Measurements from ENCODE around the gene PSME2. TPM values are rescaled to one million over a fixed set of nuclear protein-coding genes. Genes with fewer than 3 reads are reported as not detected.

Gene PSME2
- total and polyA plus RNA-seq, 2 of the 13 experiments (the other 11 are each of a cell fraction or from before 2014, with no cell fraction given), result 332 to 716 TPM

DNA sequence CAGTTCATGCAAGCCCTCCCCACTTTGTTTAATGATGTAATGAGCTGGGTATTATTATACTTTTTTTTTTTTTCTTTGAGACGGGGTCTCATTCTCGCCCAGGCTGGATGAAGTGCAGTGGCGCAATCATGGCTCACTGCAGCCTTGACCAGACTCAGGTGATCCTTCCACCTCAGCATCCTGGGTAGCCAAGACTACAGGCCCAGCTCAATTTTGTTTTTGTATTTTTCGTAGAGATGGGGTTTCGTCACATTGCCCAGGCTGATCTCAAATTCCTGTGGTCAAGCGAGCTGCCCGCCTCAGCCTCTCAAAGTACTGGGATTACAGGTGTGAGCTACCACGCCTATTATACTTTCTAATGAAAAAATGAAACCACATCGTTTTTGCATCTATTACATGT, 36.4 kb downstream of the PSME2 start (continued):
- TF ChIP-seq, protein P1, sequence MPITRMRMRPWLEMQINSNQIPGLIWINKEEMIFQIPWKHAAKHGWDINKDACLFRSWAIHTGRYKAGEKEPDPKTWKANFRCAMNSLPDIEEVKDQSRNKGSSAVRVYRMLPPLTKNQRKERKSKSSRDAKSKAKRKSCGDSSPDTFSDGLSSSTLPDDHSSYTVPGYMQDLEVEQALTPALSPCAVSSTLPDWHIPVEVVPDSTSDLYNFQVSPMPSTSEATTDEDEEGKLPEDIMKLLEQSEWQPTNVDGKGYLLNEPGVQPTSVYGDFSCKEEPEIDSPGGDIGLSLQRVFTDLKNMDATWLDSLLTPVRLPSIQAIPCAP (CRISPR knock-in tag; IDR thresholded peaks at IDR 0.05; ENCODE audit: low read depth), result no peak
- TF ChIP-seq TARDBP (CRISPR knock-in tag; IDR thresholded peaks at IDR 0.05) (0 out of 2 replicates have a peak, but pooled peaks have one; percentile 45), SOX13 (IDR thresholded peaks at IDR 0.05) (no peak), SOX13 (CRISPR knock-in tag; conservative IDR thresholded peaks at IDR 0.05 in 1 of 2, IDR thresholded peaks at IDR 0.05 in 1 of 2) (peak in 1 of 2 experiments; percentile 33; a peak in 1 of 4 replicates), TCF7L2 (IDR thresholded peaks at IDR 0.05; ENCODE audit: low read depth, low read length) (no peak), FOXP1 (IDR thresholded peaks at IDR 0.05) (no peak), FOXP1 (CRISPR knock-in tag; IDR thresholded peaks at IDR 0.05) (no peak), ZFP41 (CRISPR knock-in tag; IDR thresholded peaks at IDR 0.05; ENCODE audit: borderline replicate concordance) (no peak), RBAK (CRISPR knock-in tag; IDR thresholded peaks at IDR 0.05) (no peak), ZNF354B (CRISPR knock-in tag; IDR thresholded peaks at IDR 0.05) (0 out of 2 replicates have a peak, but pooled peaks have one; percentile 59), ZNF766 (CRISPR knock-in tag; IDR thresholded peaks at IDR 0.05; ENCODE audit: borderline replicate concordance) (no peak), ZNF256 (CRISPR knock-in tag; conservative IDR thresholded peaks at IDR 0.05) (0 out of 2 replicates have a peak, but pooled peaks have one; percentile 28), ZMYM4 (CRISPR knock-in tag; IDR thresholded peaks at IDR 0.05) (0 out of 2 replicates have a peak, but pooled peaks have one; percentile 25), FOXA3 (CRISPR knock-in tag; IDR thresholded peaks at IDR 0.05) (no peak), KLF9 (CRISPR knock-in tag; IDR thresholded peaks at IDR 0.05; ENCODE audit: low read depth) (no peak)
- TF ChIP-seq, protein P2, sequence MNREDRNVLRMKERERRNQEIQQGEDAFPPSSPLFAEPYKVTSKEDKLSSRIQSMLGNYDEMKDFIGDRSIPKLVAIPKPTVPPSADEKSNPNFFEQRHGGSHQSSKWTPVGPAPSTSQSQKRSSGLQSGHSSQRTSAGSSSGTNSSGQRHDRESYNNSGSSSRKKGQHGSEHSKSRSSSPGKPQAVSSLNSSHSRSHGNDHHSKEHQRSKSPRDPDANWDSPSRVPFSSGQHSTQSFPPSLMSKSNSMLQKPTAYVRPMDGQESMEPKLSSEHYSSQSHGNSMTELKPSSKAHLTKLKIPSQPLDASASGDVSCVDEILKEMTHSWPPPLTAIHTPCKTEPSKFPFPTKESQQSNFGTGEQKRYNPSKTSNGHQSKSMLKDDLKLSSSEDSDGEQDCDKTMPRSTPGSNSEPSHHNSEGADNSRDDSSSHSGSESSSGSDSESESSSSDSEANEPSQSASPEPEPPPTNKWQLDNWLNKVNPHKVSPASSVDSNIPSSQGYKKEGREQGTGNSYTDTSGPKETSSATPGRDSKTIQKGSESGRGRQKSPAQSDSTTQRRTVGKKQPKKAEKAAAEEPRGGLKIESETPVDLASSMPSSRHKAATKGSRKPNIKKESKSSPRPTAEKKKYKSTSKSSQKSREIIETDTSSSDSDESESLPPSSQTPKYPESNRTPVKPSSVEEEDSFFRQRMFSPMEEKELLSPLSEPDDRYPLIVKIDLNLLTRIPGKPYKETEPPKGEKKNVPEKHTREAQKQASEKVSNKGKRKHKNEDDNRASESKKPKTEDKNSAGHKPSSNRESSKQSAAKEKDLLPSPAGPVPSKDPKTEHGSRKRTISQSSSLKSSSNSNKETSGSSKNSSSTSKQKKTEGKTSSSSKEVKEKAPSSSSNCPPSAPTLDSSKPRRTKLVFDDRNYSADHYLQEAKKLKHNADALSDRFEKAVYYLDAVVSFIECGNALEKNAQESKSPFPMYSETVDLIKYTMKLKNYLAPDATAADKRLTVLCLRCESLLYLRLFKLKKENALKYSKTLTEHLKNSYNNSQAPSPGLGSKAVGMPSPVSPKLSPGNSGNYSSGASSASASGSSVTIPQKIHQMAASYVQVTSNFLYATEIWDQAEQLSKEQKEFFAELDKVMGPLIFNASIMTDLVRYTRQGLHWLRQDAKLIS (CRISPR knock-in tag; IDR thresholded peaks at IDR 0.05), result no peak
- TF ChIP-seq, protein P3, sequence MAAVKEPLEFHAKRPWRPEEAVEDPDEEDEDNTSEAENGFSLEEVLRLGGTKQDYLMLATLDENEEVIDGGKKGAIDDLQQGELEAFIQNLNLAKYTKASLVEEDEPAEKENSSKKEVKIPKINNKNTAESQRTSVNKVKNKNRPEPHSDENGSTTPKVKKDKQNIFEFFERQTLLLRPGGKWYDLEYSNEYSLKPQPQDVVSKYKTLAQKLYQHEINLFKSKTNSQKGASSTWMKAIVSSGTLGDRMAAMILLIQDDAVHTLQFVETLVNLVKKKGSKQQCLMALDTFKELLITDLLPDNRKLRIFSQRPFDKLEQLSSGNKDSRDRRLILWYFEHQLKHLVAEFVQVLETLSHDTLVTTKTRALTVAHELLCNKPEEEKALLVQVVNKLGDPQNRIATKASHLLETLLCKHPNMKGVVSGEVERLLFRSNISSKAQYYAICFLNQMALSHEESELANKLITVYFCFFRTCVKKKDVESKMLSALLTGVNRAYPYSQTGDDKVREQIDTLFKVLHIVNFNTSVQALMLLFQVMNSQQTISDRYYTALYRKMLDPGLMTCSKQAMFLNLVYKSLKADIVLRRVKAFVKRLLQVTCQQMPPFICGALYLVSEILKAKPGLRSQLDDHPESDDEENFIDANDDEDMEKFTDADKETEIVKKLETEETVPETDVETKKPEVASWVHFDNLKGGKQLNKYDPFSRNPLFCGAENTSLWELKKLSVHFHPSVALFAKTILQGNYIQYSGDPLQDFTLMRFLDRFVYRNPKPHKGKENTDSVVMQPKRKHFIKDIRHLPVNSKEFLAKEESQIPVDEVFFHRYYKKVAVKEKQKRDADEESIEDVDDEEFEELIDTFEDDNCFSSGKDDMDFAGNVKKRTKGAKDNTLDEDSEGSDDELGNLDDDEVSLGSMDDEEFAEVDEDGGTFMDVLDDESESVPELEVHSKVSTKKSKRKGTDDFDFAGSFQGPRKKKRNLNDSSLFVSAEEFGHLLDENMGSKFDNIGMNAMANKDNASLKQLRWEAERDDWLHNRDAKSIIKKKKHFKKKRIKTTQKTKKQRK (IDR thresholded peaks at IDR 0.05; ENCODE audit: low read length), result no peak
- TF ChIP-seq, protein P4, sequence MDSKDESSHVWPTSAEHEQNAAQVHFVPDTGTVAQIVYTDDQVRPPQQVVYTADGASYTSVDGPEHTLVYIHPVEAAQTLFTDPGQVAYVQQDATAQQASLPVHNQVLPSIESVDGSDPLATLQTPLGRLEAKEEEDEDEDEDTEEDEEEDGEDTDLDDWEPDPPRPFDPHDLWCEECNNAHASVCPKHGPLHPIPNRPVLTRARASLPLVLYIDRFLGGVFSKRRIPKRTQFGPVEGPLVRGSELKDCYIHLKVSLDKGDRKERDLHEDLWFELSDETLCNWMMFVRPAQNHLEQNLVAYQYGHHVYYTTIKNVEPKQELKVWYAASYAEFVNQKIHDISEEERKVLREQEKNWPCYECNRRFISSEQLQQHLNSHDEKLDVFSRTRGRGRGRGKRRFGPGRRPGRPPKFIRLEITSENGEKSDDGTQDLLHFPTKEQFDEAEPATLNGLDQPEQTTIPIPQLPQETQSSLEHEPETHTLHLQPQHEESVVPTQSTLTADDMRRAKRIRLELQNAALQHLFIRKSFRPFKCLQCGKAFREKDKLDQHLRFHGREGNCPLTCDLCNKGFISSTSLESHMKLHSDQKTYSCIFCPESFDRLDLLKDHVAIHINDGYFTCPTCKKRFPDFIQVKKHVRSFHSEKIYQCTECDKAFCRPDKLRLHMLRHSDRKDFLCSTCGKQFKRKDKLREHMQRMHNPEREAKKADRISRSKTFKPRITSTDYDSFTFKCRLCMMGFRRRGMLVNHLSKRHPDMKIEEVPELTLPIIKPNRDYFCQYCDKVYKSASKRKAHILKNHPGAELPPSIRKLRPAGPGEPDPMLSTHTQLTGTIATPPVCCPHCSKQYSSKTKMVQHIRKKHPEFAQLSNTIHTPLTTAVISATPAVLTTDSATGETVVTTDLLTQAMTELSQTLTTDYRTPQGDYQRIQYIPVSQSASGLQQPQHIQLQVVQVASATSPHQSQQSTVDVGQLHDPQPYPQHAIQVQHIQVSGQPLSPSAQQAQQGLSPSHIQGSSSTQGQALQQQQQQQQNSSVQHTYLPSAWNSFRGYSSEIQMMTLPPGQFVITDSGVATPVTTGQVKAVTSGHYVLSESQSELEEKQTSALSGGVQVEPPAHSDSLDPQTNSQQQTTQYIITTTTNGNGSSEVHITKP (CRISPR knock-in tag; IDR thresholded peaks at IDR 0.05; ENCODE audit: low read depth), result no peak
- TF ChIP-seq, protein P5, sequence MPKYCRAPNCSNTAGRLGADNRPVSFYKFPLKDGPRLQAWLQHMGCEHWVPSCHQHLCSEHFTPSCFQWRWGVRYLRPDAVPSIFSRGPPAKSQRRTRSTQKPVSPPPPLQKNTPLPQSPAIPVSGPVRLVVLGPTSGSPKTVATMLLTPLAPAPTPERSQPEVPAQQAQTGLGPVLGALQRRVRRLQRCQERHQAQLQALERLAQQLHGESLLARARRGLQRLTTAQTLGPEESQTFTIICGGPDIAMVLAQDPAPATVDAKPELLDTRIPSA (CRISPR knock-in tag; IDR thresholded peaks at IDR 0.05; ENCODE audit: borderline replicate concordance), result no peak
